PFSK-1 (cell line): ENCODE data around the gene PLPP6.

Source experiments
- FOXP2 ChIP-seq: optimal IDR thresholded peaks from 2 replicates; pipeline ENCODE3; 2011; ENCODE audit warnings: borderline replicate concordance, control low read depth, inconsistent platforms; ENCODE audit not compliant: insufficient read depth; ENCODE audit errors: extremely low read length, extremely low read depth
- POLR2AphosphoS5 ChIP-seq: IDR thresholded peaks from 2 replicates; pipeline ENCODE4 v1.6.1; 2012; ENCODE audit warnings: low read depth, mild to moderate bottlenecking, control low read depth, low read length, moderate library complexity
- SIN3A ChIP-seq: IDR thresholded peaks from 2 replicates; pipeline ENCODE4 v1.6.1; 2012; ENCODE audit warnings: mild to moderate bottlenecking, low read length, moderate library complexity, borderline replicate concordance; ENCODE audit not compliant: insufficient read depth
- TAF1 ChIP-seq: IDR thresholded peaks from 2 replicates; pipeline ENCODE4 v1.6.1; 2012; ENCODE audit warnings: low read length, control low read depth, borderline replicate concordance; ENCODE audit not compliant: insufficient read depth
- TF ChIP-seq, protein P1 (sequence below), 2 experiments: IDR thresholded peaks; 2 replicates each; pipeline versions ENCODE4 v1.6.1 to v1.8.0; 2011 to 2012; ENCODE audit warnings: low read depth in 2 of 2, low read length in 2 of 2, control low read depth in 1 of 2, inconsistent platforms in 1 of 2, mild to moderate bottlenecking in 1 of 2, moderate library complexity in 1 of 2; ENCODE audit not compliant: insufficient read depth in 1 of 2

The PLPP6 gene

DNA sequence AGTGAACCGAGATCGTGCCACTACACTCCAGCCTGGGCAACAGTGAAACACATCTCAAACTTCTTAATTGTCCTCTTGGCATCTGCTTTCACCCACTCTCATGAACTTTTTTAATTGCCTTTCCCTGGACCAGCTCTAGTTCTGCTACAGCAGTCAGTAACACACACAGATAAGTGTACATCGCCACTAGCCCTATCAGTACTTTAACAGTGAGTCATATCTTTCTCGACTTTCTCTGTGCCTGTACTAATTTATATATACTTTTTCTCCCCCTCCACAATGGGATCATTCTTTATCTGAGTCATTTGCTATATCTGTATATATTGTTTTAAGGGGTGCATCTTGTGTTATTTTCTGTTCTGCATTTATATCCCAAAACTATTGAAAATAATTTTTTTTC, 24.0 kb downstream of the PLPP6 start:
- TF ChIP-seq TAF1: no peak
- TF ChIP-seq SIN3A: no peak
- no peak for TF ChIP-seq POLR2AphosphoS5
- no peak for TF ChIP-seq FOXP2
- TF ChIP-seq, protein P1, sequence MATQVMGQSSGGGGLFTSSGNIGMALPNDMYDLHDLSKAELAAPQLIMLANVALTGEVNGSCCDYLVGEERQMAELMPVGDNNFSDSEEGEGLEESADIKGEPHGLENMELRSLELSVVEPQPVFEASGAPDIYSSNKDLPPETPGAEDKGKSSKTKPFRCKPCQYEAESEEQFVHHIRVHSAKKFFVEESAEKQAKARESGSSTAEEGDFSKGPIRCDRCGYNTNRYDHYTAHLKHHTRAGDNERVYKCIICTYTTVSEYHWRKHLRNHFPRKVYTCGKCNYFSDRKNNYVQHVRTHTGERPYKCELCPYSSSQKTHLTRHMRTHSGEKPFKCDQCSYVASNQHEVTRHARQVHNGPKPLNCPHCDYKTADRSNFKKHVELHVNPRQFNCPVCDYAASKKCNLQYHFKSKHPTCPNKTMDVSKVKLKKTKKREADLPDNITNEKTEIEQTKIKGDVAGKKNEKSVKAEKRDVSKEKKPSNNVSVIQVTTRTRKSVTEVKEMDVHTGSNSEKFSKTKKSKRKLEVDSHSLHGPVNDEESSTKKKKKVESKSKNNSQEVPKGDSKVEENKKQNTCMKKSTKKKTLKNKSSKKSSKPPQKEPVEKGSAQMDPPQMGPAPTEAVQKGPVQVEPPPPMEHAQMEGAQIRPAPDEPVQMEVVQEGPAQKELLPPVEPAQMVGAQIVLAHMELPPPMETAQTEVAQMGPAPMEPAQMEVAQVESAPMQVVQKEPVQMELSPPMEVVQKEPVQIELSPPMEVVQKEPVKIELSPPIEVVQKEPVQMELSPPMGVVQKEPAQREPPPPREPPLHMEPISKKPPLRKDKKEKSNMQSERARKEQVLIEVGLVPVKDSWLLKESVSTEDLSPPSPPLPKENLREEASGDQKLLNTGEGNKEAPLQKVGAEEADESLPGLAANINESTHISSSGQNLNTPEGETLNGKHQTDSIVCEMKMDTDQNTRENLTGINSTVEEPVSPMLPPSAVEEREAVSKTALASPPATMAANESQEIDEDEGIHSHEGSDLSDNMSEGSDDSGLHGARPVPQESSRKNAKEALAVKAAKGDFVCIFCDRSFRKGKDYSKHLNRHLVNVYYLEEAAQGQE (IDR thresholded peaks at IDR 0.05; ENCODE audit: insufficient read depth in 1 of 2, low read depth in 2 of 2, low read length in 2 of 2): no peak

DNA sequence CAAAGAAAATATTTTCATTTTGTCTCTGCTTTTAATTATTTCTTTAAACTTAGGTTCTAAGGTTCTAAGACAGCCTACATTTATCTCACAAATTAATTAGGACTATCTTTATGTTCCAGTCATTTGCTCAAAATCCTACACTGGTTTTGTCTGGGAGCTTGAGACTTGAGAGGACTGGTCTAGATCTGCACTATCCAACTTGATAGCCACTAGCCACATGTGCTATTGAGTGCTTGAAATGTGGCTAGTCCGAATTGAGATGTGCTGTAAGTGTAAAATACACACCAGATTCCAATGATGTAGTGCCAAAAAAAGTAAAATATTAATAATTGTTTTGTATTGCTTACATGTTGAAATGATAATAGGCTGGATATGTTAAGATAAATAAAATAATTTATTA, 24.5 kb downstream of the PLPP6 start:
- TF ChIP-seq FOXP2 (no peak), POLR2AphosphoS5 (no peak), SIN3A (no peak), TAF1 (no peak)
- TF ChIP-seq, protein P1 (IDR thresholded peaks at IDR 0.05; ENCODE audit: insufficient read depth in 1 of 2, low read depth in 2 of 2, low read length in 2 of 2): no peak

DNA sequence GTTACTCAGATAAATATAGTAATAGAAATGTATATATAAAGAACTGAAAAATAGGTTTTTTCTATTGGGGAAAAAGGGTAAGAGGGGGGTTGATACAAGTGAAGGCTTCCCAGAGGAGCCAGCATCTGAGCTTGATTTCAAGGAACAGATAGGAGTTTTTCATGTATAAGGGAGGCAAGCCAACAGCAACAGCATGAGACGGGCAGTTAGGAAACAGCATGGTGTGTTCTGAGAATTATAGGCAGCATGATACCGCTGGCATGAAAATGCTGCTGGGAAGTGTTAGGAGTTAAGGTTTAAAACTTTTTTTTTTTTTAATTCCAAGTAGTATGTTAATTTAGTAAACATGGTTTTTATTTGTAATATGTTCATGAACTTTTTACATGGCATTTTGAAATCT, 26.9 kb downstream of the PLPP6 start:
- no peak for TF ChIP-seq SIN3A
- no peak for TF ChIP-seq POLR2AphosphoS5
- TF ChIP-seq, protein P1 (IDR thresholded peaks at IDR 0.05; ENCODE audit: insufficient read depth in 1 of 2, low read depth in 2 of 2, low read length in 2 of 2): no peak
- TF ChIP-seq FOXP2: no peak

GRCh38 chr9:4689687-4690104, 27.6 kb downstream of the PLPP6 start:
- TF ChIP-seq SIN3A: no peak
- TF ChIP-seq POLR2AphosphoS5: no peak
- TF ChIP-seq FOXP2: no peak
- TF ChIP-seq TAF1: no peak
- TF ChIP-seq, protein P1 (IDR thresholded peaks at IDR 0.05; ENCODE audit: insufficient read depth in 1 of 2, low read depth in 2 of 2, low read length in 2 of 2): no peak

- TF ChIP-seq, protein P1 (IDR thresholded peaks at IDR 0.05; ENCODE audit: insufficient read depth in 1 of 2, low read depth in 2 of 2, low read length in 2 of 2): no peak
- no peak for TF ChIP-seq FOXP2
- TF ChIP-seq POLR2AphosphoS5: no peak
- no peak for TF ChIP-seq SIN3A
- no peak for TF ChIP-seq TAF1
Measured at GRCh38 chr9:4690144-4690543, 28.1 kb downstream of the PLPP6 start.
